Spleen (tissue), 7 donors: ENCODE results near the gene HDAC4.

Experiments
- POLR2A ChIP-seq, 3 donors: fragments of 450-650 bp; IDR thresholded peaks; one replicate each; pipeline ENCODE4 v1.5.1; 2017; ENCODE audit warnings: antibody characterized with exemption in 3 of 3, mild to moderate bottlenecking in 1 of 3
- TF ChIP-seq, protein P1 (sequence below), 11 experiments: fragments of 200-600 bp in 7 of 11; fragments of 450-650 bp in 4 of 11; sonication (generic) in 4 of 11; IDR thresholded peaks in 8 of 11; conservative IDR thresholded peaks in 3 of 11; 1 replicate in 7 of 11; 2 replicates in 4 of 11; pipeline versions ENCODE4 v1.4.0 to v1.8.0; 2016 to 2021; ENCODE audit warnings: antibody characterized with exemption in 11 of 11, inconsistent platforms in 4 of 11, mild to moderate bottlenecking in 1 of 11
- donor health status: DM: no; HTN: no; CAD: no; lungs with moderate emphysema.
- donor health status: DM: no; HTN: no; CAD: no.
- donor health status: DM: no; HTN: no; CAD: no.

DNA sequence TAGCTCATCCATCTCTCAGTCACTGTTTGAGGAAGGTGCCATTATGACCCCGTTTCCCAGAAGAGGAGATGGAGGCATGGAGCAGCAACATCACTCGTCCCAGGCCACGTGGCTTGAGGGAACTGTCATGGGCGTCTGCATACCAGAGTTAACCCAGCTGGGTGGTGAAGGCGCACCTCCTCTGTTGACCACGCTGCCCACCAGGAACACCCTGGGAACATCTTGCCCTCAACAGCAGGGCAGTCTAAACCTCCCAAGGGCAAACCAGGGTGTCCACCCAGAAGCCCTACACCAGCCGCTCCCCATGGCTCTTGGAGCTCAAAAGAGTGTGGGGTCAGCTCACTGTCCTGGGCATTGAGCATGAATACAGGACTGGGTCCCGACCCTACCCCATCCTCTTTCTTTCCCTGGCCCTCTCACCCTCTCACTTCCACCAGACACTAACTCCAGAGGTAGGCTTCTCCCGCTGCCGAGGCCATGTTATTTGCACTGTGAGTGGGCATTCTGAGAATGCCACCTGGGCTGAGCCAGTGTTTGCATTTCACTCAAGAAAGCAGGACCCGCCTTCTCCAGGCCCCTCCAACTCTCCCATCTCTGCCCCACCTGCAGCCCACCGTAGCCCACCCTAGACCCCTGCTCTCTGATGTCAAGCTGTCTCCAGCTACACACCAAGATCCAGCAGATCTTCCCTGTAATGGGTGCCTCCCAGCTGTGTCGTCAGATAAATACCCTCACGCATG lies 259.6 kb downstream of the HDAC4 start:
- no peak for TF ChIP-seq POLR2A (IDR thresholded peaks at IDR 0.05)
- TF ChIP-seq, protein P1, sequence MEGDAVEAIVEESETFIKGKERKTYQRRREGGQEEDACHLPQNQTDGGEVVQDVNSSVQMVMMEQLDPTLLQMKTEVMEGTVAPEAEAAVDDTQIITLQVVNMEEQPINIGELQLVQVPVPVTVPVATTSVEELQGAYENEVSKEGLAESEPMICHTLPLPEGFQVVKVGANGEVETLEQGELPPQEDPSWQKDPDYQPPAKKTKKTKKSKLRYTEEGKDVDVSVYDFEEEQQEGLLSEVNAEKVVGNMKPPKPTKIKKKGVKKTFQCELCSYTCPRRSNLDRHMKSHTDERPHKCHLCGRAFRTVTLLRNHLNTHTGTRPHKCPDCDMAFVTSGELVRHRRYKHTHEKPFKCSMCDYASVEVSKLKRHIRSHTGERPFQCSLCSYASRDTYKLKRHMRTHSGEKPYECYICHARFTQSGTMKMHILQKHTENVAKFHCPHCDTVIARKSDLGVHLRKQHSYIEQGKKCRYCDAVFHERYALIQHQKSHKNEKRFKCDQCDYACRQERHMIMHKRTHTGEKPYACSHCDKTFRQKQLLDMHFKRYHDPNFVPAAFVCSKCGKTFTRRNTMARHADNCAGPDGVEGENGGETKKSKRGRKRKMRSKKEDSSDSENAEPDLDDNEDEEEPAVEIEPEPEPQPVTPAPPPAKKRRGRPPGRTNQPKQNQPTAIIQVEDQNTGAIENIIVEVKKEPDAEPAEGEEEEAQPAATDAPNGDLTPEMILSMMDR (IDR thresholded peaks at IDR 0.05 in 8 of 11, conservative IDR thresholded peaks at IDR 0.05 in 3 of 11), result no peak
